Measurements from ENCODE around the gene ARMC3. TPM values are rescaled to one million over a fixed set of nuclear protein-coding genes. Genes with fewer than 3 reads are reported as not detected.

The ARMC3 gene
- total and polyA plus RNA-seq, 9 of the 15 experiments (the other 6 are each of a cell fraction or from before 2014, with no cell fraction given) = 0.33 to 1.1 (median 0.62) TPM

GRCh38 chr10:23047201-23048050 is 119.6 kb downstream of the ARMC3 start (continued):
- TF ChIP-seq PREB (CRISPR knock-in tag; IDR thresholded peaks at IDR 0.05) (no peak), SRSF3 (IDR thresholded peaks at IDR 0.05; ENCODE audit: insufficient read depth, low read length) (no peak), CBX5 (IDR thresholded peaks at IDR 0.05; ENCODE audit: borderline replicate concordance, low read depth) (no peak), C11orf30 (IDR thresholded peaks at IDR 0.05; ENCODE audit: low read depth) (peak; percentile 58), ZNF174 (CRISPR knock-in tag; IDR thresholded peaks at IDR 0.05) (no peak), E2F5 (CRISPR knock-in tag; IDR thresholded peaks at IDR 0.05) (no peak), ZNF507 (tag; conservative IDR thresholded peaks at IDR 0.05) (no peak), MAFG (tag; conservative IDR thresholded peaks at IDR 0.05) (peak; percentile 57; the same call in 1 of the 2 replicates), STAT6 (CRISPR knock-in tag; IDR thresholded peaks at IDR 0.05) (no peak), CAMTA2 (CRISPR knock-in tag; conservative IDR thresholded peaks at IDR 0.05) (no peak), ZNF12 (CRISPR knock-in tag; IDR thresholded peaks at IDR 0.05) (no peak), SREBF2 (CRISPR knock-in tag; IDR thresholded peaks at IDR 0.05) (no peak), ZNF830 (CRISPR knock-in tag; IDR thresholded peaks at IDR 0.05) (no peak), SMAD2 (IDR thresholded peaks at IDR 0.05; ENCODE audit: low read depth, low read length) (no peak), ZNF354B (CRISPR knock-in tag; IDR thresholded peaks at IDR 0.05) (no peak), RBM22 (IDR thresholded peaks at IDR 0.05; ENCODE audit: low read depth, low read length, poor library complexity, severe bottlenecking) (no peak), RFX1 (IDR thresholded peaks at IDR 0.05) (no peak), GTF3C2 (IDR thresholded peaks at IDR 0.05; ENCODE audit: borderline replicate concordance, extremely low read depth, insufficient read length) (no peak), THRB (CRISPR knock-in tag; conservative IDR thresholded peaks at IDR 0.05) (0 out of 2 replicates have a peak, but pooled peaks have one; percentile 29), NFE2 (IDR thresholded peaks at IDR 0.05; ENCODE audit: low read depth) (peak; percentile 71)

Measured in K562 (cell line).